Osteoblast (primary cell): ENCODE measurements around the gene DROSHA. TPM values are rescaled to one million over a fixed set of nuclear protein-coding genes. Genes with fewer than 3 reads are reported as not detected.
A peak's percentile ranks its signal among the peaks of the same experiment; 100 is the strongest.

ENCODE experiments used
- DNase-seq: peaks from one replicate; pipeline ENCODE4 v3.0.0; 2011; ENCODE audit warnings: low spot score, mixed read lengths; ENCODE audit not compliant: insufficient read length; ENCODE audit errors: missing footprints
- H2AFZ ChIP-seq: 2 replicates; pipeline ENCODE4 v1.6.0; 2011; ENCODE audit warnings: mild to moderate bottlenecking, low read length
- H3K27ac ChIP-seq: 2 replicates; pipeline ENCODE4 v1.5.1; 2011; ENCODE audit warnings: mild to moderate bottlenecking, low read depth, low read length, moderate library complexity
- H3K27me3 ChIP-seq: 2 replicates; pipeline ENCODE4 v1.6.0; 2012; ENCODE audit warnings: mild to moderate bottlenecking, control low read depth, inconsistent platforms, low read length, moderate library complexity; ENCODE audit not compliant: insufficient read depth
- H3K36me3 ChIP-seq: 2 replicates; pipeline ENCODE4 v1.5.1; 2011; ENCODE audit warnings: mild to moderate bottlenecking, low read length, control low read depth, moderate library complexity; ENCODE audit not compliant: insufficient read depth
- H3K4me1 ChIP-seq: 2 replicates; pipeline ENCODE4 v1.5.1; 2011; ENCODE audit warnings: mild to moderate bottlenecking, low read length, control low read depth, moderate library complexity; ENCODE audit not compliant: insufficient read depth
- H3K4me2 ChIP-seq: 2 replicates; pipeline ENCODE4 v1.6.0; 2011; ENCODE audit warnings: mild to moderate bottlenecking, low read length; ENCODE audit not compliant: insufficient read depth
- H3K4me3 ChIP-seq: fragments of 200-600 bp; sonication (generic); 3 replicates; pipeline ENCODE4 v1.5.1; 2012; ENCODE audit warnings: mild to moderate bottlenecking, low read length, inconsistent platforms; ENCODE audit not compliant: insufficient read depth
- H3K79me2 ChIP-seq: 2 replicates; pipeline ENCODE4 v1.6.0; 2012; ENCODE audit warnings: mild to moderate bottlenecking, low read length, control low read depth, inconsistent platforms; ENCODE audit not compliant: insufficient read depth
- H3K9me3 ChIP-seq: 2 replicates; pipeline ENCODE4 v1.5.1; 2011; ENCODE audit warnings: low read depth, low read length, control low read depth
- H4K20me1 ChIP-seq: 2 replicates; pipeline ENCODE4 v1.6.0; 2012; ENCODE audit warnings: mild to moderate bottlenecking, low read length, control low read depth; ENCODE audit not compliant: insufficient read depth
- CTCF ChIP-seq: IDR thresholded peaks from 2 replicates; pipeline ENCODE4 v1.5.1; 2011; ENCODE audit warnings: mild to moderate bottlenecking, low read depth, low read length, moderate library complexity; ENCODE audit errors: extremely low read depth
- total RNA-seq: library from RNA; depleted of rRNA; stranded (reverse); fragments of >200 nt; gene quantifications from 2 replicates; pipeline ENCODE4 v1.2.3, GENCODE V29; 2012

The DROSHA gene
- total RNA-seq, 1 donor, result 32.9 TPM

- Histone ChIP-seq H3K4me1 (peaks cover 36% of the 10 kb centered on the region), H2AFZ (no peak overlapping the region), H3K4me2 (peak overlapping the region; percentile 4), H3K27ac (no peak overlapping the region), H3K36me3 (no peaks in the 10 kb centered on the region), H3K79me2 (no peaks in the 10 kb centered on the region), H3K9me3 (no peaks in the 10 kb centered on the region), H3K4me3 (no peak overlapping the region), H4K20me1 (no peaks in the 10 kb centered on the region), H3K27me3 (no peaks in the 10 kb centered on the region)
- TF ChIP-seq CTCF, result no peak
- no peak for DNase-seq
Observed at GRCh38 chr5:31383734-31384133, 148.2 kb downstream of the DROSHA start.

- H3K27ac ChIP-seq, result no peak overlapping the region
- H4K20me1 ChIP-seq, result no peaks in the 10 kb centered on the region
- peak overlapping the region; percentile 11 for H3K4me2 ChIP-seq
- no peak overlapping the region for H2AFZ ChIP-seq
- no peak overlapping the region for H3K4me3 ChIP-seq
- H3K27me3 ChIP-seq, result no peaks in the 10 kb centered on the region
- H3K4me1 ChIP-seq, result peaks cover 36% of the 10 kb centered on the region
- no peaks in the 10 kb centered on the region for H3K9me3 ChIP-seq
- no peak for TF ChIP-seq CTCF
- no peaks in the 10 kb centered on the region for H3K79me2 ChIP-seq
- no peaks in the 10 kb centered on the region for H3K36me3 ChIP-seq
- DNase-seq, result no peak
Observed at GRCh38 chr5:31382051-31382878, 149.6 kb downstream of the DROSHA start.

GRCh38 chr5:31381299-31381698, 150.6 kb downstream of the DROSHA start:
- Histone ChIP-seq H3K4me2 (no peak overlapping the region), H3K27ac (no peak overlapping the region), H4K20me1 (no peaks in the 10 kb centered on the region), H3K36me3 (no peaks in the 10 kb centered on the region), H3K4me1 (peaks cover 42% of the 10 kb centered on the region), H3K79me2 (no peaks in the 10 kb centered on the region), H3K4me3 (no peak overlapping the region), H2AFZ (no peak overlapping the region), H3K9me3 (no peaks in the 10 kb centered on the region), H3K27me3 (no peaks in the 10 kb centered on the region)
- TF ChIP-seq CTCF, result no peak
- no peak for DNase-seq

- no peak overlapping the region for H2AFZ ChIP-seq
- no peak overlapping the region for H3K27ac ChIP-seq
- TF ChIP-seq CTCF, result no peak
- peaks cover 42% of the 10 kb centered on the region for H3K4me1 ChIP-seq
- no peaks in the 10 kb centered on the region for H3K36me3 ChIP-seq
- DNase-seq, result no peak
- H3K27me3 ChIP-seq, result no peaks in the 10 kb centered on the region
- H3K79me2 ChIP-seq, result no peaks in the 10 kb centered on the region
- no peak overlapping the region for H3K4me2 ChIP-seq
- H3K9me3 ChIP-seq, result no peaks in the 10 kb centered on the region
- no peaks in the 10 kb centered on the region for H4K20me1 ChIP-seq
- no peak overlapping the region for H3K4me3 ChIP-seq
Observed at GRCh38 chr5:31380049-31380448, 151.8 kb downstream of the DROSHA start.
